Endometrial microvascular endothelial cells (primary cell): ENCODE data around the gene KLHL29. TPM values are rescaled to one million over a fixed set of nuclear protein-coding genes. Genes with fewer than 3 reads are reported as not detected.

Source experiments
- in situ Hi-C: cut with HindIII; loops from 2 replicates; pipeline ENCODE4 v1.10.0; 2017; ENCODE audit warnings: low sequenced_read_pairs, low pct_unique_long_range_greater_than_20kb; ENCODE audit errors: inconsistent ontology term
- total RNA-seq: library from RNA; depleted of rRNA; stranded (reverse); fragments of >200 nt; gene quantifications from one replicate; pipeline ENCODE4 v1.2.3, GENCODE V29; 2015; ENCODE audit errors: inconsistent ontology term

The KLHL29 gene
- total RNA-seq, 1 donor from 2014 or later, result 4.0 TPM

- in situ Hi-C loops, result no loop called here
Measured at GRCh38 chr2:23589220-23589647, 204.3 kb downstream of the KLHL29 start.

DNA sequence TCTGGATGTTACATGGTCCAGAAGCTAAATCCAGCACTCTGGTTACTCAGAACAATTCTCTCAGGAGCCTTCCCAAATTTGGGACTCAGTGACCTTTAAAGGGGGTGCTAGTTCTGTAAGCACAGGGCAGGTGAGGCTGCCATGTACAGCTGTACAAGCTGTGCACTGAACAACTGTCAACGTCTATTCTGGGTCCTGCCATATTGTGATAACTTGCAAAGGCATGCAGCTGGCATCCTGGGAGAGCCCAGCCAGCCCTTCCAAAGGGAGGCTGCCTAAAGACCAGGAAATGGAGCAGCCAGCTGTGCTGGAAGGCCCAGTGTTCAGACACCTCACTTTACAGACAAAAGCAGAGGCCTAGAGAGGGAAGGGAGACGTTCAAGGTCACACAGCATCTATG, 204.8 kb downstream of the KLHL29 start:
- in situ Hi-C loops, result no loop called here

DNA sequence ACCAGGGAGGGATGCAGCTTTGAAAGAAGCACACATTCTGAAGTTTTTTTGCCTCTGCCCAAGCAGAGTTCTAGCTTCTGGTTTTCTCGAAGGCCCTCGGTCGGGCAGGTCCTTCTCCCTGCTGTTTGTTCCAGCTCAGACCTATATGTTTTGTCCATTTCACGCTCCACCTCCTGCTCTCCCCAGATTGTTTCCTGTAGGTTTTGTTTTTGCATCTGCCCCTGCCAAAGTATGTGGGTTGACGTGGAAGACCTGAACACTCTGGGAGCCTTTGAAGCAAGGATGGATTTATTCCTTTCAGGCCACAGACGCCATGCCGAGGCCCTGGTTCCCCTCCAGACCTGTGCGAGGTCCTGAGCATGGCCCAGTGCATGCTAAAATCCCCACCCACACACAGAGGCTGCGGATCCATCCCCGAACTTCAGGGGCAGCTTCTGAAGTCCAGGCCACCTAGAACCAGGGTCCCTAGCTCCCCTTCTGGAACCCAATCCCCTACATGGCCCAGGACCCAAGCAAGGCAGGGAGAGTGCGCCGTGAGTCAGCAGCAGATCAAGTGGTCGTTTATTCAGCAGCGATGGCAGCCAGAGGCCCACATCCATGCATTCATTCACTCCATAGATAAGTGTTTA, 205.4 kb downstream of the KLHL29 start:
- in situ Hi-C loops, result no loop called here

DNA sequence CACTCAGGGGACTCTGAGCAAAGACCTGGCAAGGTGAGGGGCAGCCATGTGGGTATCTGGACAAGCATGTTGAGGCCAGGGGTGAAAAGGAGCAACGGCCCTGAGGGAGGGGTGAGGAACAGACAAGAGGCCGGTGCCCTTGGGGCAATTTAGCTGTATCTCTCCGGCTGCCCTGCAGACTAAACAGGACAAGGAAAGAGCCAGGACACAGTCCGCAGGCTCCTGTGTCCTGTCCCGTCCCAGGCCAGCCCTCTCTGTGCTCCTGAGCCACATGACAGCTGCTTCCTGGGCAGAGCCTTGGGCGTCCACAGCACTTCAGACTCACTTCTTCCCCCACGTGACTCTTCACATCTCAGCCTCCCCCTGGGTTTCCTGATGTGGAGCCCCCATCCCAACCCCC, 206.1 kb downstream of the KLHL29 start:
- in situ Hi-C loops, result no loop called here

DNA sequence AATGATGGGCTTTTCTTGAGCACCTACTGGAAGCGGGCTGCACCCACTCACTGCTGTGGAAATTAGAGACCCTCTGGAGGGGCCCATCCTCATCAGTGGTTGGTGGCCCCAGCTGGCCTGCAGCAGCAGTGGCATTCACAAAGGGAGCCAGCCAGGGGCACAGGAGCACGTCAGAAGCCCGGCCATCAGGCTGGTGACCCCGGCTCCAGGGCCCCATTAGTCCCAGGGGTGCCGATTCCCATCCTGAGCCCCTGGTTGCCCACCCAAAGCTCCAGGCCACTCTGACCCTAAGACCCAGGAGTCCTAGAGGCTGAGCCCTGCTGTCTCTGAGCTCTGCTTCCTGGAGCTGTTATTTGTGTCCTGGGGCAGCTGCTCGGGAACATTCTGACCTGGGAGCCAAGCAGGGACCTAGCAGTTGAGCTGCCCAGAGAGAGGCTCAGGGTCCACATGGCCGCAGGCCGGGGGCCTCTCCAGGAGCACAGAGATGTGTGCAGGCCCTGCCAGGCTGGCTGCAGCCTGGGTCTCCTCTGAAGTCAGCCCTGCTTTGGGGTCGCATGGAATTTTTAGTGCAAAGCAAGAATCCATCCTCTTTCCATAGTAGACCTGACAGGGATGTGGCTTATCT, 207.2 kb downstream of the KLHL29 start:
- in situ Hi-C loops, result no loop called here

GRCh38 chr2:23592898-23593751, 208.1 kb downstream of the KLHL29 start:
- in situ Hi-C loops, result no loop called here

DNA sequence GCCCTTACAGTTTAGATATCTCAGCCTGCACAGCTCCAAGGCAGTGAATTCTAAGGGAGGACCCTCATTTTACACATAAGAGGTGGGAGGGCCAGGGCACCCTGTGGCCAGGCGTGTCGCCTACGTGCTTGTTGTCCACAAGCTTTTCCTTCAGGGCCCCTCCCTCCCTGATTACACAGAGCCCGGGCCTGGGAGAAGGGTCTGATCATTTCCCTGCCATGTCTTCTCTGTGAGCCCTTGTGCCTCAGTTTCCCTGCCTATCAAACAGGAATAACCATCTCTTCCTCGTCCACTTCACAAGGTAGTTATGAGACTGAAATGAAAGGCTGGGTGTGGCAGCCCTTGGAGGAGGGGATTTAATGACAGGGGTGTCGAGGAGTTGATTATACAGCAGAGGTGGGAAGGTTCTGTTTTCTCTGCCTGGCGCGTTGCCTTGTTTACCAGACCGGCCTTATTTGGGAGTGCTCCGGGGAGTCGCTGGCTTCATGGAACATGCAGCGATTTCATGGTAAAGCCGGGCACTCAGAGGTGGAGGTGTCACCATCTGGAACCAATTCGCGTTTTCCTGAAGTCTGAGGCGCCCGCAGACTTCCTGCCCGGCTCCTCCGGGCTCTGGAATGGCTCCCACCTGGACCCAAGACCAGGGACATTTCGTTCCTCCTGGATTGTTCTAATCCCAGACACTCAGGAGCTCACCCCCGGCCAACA, 208.9 kb downstream of the KLHL29 start:
- in situ Hi-C loops, result no loop called here

DNA sequence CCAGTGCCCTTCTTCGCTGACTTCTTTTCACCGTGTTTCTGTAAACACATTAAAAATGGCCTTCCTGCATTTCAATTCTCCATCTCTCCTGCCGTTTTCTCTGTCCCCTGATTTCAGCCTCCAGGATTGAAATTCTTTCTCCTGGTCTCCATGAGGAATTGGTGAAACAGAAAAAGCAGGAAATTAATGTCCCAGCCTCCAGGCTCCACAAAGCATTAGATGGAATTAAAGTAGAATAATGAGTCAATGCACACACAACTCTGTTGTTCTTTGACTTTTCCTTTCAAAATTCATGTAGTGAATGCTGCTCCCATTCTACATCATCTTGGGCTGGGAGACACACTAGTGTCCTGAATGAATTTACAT, 209.5 kb downstream of the KLHL29 start:
- in situ Hi-C loops, result no loop called here

DNA sequence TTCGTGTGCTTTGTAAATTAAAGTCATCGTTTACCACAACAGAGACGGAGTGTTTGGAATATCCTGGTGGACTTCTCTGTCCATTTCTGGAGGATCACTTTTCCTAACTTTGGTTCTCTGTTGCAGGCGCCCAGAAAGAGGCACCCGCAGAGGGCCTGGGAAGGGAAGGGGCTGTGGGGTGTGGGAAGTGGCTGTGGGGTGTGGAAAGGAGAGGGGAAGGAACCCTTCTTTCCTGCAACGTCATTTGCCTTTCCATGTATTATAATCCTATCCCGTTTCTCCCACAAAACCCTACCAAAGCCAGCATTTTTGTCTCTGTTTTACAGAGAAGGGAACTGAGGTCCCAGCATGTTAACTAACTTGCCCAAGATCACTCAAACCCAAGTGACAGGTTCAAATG, 210.0 kb downstream of the KLHL29 start:
- in situ Hi-C loops, result no loop called here

DNA sequence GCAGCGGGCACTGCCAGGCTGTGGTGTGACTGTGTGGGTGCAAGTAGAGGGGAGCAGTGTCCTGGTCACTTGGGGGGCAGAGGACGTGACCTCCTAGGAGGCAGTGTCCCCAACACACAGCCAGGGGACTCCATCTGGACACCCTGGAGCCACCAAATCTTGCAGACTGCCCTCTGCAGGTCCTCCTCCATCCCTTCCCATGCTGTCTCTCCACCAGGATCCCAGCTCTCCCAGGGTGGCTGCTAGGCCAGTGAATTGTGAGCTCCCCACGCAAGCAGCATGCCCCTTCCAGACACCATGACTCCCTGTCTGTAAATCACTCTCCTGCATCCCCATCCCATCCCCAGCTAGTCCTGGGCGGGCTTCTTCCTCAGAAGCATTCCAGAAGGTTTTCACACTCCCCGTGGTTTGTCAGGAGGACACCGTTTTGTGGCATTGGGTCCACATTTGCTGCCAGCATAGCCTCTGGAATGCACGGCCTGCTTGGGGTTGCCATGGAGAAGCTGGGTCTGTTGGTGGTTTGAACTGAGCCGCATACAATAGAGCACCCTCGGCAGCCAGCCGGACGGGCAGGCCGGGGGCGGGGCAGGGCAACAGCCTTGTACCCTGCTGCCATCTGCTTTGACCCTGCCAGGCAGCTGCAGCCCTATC, 210.7 kb downstream of the KLHL29 start:
- in situ Hi-C loops, result no loop called here

- in situ Hi-C loops, result no loop called here
Measured at GRCh38 chr2:23596316-23596885, 211.4 kb downstream of the KLHL29 start.

DNA sequence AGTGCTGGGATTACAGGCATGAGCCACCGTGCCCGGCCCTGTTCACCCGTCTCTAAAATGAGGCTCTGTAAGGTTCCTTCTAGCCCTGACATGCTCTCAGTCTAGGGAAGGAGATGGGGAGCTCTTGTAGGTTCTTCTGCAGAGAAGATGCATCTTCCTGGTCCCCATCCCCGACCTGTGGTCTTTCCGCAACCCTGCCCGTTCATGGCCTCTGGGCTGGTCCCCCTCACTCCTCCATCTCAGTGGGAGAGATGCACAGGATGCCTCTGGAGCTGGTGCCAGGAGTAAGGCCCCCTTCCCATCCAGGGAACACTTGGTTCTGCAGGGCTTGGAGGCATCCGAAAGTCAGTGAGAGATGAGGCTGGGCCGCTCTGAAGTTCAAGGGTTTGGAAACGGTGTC, 212.7 kb downstream of the KLHL29 start:
- in situ Hi-C loops, result no loop called here

- in situ Hi-C loops, result no loop called here
Measured at GRCh38 chr2:23599006-23599405, 214.0 kb downstream of the KLHL29 start.

DNA sequence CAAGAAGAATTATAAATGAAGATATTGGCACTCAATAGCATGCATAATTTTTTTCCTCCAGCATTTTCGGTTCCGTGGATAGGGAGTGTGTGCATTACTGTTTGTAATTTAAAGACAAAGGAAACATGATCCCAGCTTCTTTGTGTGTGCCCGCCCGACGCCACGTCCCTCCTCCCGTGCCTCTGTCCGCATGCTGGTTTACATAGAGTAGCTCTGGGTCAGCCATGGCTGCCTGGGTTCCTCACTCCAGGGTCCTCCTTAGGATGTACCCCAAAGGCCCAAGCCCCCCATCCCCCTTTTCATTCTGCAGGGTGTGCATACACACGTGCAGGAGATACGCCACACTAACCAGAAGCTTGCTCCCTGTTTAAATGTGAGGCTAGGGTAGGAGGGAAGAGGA, 214.7 kb downstream of the KLHL29 start:
- in situ Hi-C loops, result no loop called here

GRCh38 chr2:23600346-23600745, 215.4 kb downstream of the KLHL29 start:
- in situ Hi-C loops, result no loop called here

DNA sequence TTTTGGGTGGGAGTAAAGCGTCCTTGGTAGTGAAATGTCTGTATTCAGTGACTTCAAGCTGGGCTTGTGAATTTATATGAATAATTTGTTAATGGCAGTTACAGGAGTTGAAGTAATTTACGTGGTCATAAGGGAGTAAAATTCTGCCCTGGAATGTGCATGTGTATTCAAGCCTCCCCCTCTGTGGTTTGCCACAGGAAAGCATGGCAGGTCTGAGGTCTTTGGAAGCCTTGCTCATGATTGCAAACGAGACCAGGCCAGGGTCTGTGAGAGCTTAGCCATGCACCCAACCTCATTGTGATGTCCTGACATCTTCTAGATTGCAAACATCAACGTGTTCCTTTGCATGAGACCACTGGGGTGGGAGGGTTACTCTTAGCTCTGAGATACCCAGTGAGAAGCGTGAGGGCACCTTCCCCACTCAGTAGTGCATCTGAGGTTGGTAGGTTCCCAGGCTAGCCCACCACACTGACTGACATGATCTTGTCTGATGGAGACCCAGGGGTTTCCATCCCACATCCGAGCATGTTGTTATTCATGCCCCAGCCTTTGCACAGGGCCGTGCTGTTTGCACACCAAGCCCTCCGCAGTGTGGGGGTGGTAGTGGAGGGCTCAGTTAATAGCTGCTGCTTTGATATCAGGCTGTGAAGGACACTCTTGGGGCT, 216.5 kb downstream of the KLHL29 start:
- in situ Hi-C loops, result no loop called here

- in situ Hi-C loops, result no loop called here
Measured at GRCh38 chr2:23602116-23602515, 217.1 kb downstream of the KLHL29 start.

DNA sequence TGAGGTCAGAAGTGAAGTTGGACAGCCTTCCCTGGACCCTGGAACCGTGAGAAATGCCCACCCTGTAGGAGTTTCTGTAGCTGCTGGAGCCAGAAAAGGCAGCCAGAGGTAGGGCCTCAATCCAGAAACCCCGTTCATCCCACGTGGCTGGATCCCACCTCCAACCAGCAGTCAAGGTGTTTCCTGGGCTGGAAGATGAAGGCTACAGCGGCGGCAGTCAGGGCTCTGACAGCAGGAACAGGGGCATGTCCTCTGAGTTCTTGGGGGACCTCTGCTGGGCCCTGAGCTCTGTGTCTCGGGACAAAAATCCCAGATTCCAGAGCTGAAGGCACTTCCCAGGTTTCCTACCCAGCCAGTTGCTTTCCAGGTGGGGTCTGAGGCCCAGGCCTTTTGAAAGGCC, 218.2 kb downstream of the KLHL29 start:
- in situ Hi-C loops, result no loop called here
